Uterus (tissue), 2 donors: ENCODE results near the gene SLX4IP.

Experiments used
- CTCF ChIP-seq, 4 experiments: fragments of 200-600 bp in 2 of 4; fragments of 450-650 bp in 2 of 4; sonication (generic) in 2 of 4; IDR thresholded peaks; one replicate each; pipeline ENCODE4 v1.5.1; 2016 to 2019; ENCODE audit warnings: antibody characterized with exemption in 4 of 4, mild to moderate bottlenecking in 2 of 4, moderate library complexity in 1 of 4
- POLR2A ChIP-seq, 2 donors: fragments of 450-650 bp; IDR thresholded peaks; one replicate each; pipeline ENCODE4 v1.6.1; 2016; ENCODE audit warnings: antibody characterized with exemption in 2 of 2, mild to moderate bottlenecking in 1 of 2, moderate library complexity in 1 of 2

- TF ChIP-seq CTCF (IDR thresholded peaks at IDR 0.05) (no peak), POLR2A (IDR thresholded peaks at IDR 0.05) (no peak)
These were observed 92.7 kb downstream of the SLX4IP start for GRCh38 chr20:10527781-10528180.
